DOHH2 (cell line): ENCODE data around the gene LOX.

ENCODE experiments used
- CTCF ChIP-seq: fragments of 200-600 bp; sonication (generic); IDR thresholded peaks from one replicate; pipeline ENCODE4 v1.5.1; 2014; ENCODE audit warnings: antibody characterized with exemption, mild to moderate bottlenecking, low read depth, low read length; ENCODE audit not compliant: poor library complexity, severe bottlenecking
- EZH2phosphoT487 ChIP-seq: fragments of 200-600 bp; sonication (generic); IDR thresholded peaks from 2 replicates; pipeline ENCODE4 v1.6.1; 2017; ENCODE audit warnings: borderline replicate concordance, mild to moderate bottlenecking, antibody characterized with exemption, low read length, moderate library complexity, mixed read lengths

GRCh38 chr5:122111460-122111859, 33.4 kb upstream of the LOX start:
- TF ChIP-seq CTCF (no peak), EZH2phosphoT487 (no peak)
